T follicular helper cell (primary cell): ENCODE results near the gene FBRSL1.

ENCODE experiments used
- DNase-seq: peaks from one replicate; pipeline ENCODE4 v3.0.0-alpha.2; 2020; ENCODE audit warnings: low read depth

Gene FBRSL1

GRCh38 chr12:132511516-132512196, 21.7 kb downstream of the FBRSL1 start:
- no peak for DNase-seq

GRCh38 chr12:132512197-132513069, 22.5 kb downstream of the FBRSL1 start:
- no peak for DNase-seq

- no peak for DNase-seq
These were observed 23.1 kb downstream of the FBRSL1 start for GRCh38 chr12:132513070-132513398.

DNA sequence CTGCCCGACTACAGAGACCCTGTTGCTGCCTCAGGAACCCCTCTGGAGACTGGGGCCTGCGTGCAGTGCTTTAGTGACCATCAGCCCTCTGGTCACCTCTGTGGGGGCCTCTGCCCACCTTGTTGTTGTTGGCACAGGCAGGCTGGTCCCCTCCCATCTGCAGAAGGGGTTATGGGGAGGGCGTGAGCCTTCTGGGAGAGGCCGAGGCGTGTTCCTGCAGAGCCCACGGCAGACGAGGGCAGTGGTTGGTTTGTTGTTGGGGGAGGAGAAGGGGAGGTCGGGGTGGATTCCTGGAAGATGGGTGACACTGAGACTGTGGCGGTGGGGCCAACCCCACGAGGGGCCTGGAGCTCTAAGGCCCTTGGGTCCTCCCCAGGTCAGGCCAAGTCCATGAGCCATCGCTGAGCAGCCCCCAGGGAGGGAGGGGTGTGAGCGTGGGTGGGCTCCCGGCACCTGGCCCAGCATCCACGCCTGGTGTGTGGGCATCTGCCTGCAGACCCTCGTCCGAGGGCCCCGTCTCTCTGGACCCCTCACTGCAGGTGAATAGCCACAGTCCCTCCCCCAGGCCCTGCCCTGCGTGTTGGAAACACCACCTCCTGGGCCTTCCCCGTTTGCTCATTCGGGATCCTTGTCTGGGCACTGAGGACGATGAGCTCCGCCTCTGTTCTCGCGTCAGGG, 23.6 kb downstream of the FBRSL1 start:
- no peak for DNase-seq

GRCh38 chr12:132514216-132514820, 24.4 kb downstream of the FBRSL1 start:
- DNase-seq = no peak

GRCh38 chr12:132514838-132515237, 24.9 kb downstream of the FBRSL1 start:
- DNase-seq = no peak

DNA sequence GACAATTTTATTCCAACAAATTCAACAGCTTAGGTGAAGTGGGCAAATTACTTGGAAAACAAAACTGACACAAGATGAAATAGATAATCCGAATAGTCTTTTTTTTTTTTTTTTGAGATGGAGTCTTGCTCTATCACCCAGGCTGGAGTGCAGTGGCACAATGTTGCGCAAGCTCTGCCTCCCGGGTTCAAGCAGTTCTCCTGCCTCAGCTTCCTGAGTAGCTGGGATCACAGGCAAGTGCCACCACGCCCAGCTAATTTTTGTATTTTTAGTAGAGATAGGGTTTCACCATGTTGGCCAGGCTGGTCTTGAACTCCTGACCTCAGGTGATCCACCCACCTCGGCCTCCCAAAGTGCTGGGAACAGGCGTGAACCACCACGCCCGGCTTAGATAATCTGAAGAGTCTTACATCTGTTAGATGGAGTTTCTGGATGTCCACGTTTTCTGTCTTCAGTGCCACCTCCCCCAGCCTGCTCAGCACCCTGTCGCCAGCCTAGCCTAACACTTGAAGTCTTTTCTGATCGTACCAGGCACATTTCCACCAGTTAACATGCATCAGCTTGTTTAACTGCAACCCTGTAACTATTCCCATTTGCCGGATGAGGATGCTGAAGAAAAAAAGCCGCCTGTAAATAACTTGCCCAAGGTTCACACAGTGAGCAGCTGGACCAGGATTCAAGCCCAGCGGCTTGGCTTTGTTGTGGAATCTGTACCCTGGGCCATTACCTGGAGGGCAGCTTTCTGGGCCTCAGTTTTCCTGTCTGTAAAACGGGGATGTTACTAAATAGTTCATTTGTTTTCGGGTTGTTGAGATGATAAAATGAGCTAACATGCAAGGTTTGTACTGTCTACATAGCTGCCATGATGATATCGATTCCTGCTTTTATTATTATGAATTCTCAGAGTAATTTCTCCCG, 26.4 kb downstream of the FBRSL1 start:
- DNase-seq = no peak

DNA sequence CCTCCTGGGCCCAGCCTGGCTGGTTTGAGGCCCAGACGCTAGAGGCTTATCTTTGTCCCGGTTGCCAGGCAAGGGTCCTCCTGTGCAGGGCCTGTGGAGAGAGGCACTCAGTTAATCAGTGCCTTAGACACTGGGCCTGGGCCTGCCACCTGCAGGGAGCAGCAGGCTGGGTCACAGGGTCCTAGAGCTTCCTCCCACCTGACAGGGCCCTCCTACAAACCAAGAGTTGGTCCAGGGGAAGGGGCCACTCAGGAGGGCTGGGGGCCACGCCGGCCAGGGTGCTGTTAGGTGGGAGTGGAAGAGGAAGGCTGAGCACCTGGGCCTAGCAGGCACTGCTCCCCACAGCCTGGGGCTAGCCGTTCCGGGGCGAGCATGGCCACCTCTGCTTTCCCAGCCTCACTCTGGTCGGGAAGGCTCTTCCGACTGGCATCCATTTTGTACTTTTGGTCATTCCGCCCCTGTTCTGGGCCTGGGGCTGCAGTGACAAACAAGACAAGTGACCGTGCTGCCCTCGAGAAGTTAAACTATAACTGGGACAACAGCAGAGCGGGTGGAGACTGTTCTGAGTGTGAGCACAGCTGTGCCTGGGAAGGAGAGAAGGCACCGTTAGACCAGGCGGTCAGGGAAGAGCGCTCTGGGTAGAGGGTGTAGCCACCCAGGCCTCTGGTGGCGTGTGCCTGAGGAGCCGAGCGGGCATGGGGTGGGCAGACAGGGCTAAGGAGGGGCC, 27.2 kb downstream of the FBRSL1 start:
- no peak for DNase-seq

- DNase-seq = no peak
These were observed 27.8 kb downstream of the FBRSL1 start for GRCh38 chr12:132517740-132518100.

DNA sequence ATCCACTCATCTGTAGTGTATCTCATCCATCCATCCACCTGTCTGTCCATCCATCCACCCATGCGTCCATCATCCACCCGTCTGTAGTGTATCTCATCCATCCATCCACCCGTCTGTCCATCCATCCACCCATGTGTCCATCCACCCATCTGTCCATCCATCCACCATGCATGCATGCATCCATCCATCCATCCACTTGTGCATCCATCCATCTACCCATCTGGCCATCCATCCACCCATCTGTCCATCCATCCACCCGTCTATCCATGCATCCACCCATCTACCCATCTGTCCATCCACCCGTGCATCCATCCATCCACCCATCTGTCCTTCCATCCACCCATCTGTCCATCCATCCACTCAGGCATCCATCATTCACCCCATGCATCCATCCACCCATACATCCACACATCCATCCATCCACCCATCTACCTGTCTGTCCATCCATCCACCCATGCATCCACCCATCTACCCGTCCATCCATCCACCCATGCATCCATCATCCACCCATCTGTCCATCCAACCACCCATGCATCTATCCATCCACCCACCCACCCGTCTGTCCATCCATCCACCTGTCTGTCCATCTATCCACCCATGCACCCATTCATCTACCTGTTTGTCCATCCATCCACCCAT, 28.5 kb downstream of the FBRSL1 start:
- DNase-seq = no peak

DNA sequence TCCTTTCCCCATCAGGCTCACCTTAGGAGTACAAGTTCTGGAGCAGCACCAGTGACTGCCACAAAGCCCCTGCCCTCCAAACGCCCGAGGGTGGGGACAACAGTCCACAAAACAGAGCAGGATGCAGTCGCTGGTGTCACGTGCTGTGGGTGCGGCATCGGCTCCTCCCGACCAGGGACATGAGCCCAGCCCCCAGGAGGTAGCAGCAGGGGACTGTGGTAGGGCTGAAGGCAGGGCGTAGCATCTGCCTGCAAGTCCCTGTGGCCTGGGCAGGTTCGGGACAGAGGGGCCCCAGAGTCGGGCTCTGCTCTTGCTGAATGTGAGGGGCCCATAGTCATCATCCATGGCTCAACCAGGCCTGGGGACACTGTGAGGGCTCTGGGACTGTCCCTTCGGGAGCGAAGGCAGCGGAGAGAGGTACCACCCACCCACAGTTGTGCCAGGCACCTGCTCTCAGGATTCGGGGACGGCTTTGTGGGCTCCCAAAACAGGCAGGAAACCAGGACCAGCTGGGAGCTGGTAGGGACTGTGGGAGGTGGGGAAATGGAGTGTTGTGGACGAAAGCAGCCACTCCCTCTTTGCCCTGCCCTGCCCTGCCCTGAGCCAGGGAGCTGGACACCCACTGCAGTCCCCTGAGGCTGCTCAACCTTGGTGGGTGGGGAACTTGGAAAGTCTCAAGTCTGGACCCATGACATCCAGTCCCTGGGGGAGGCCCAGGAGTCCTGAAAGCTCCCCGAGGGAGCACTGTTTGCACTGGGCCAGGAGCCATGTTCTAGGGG, 30.7 kb downstream of the FBRSL1 start:
- DNase-seq = no peak

DNA sequence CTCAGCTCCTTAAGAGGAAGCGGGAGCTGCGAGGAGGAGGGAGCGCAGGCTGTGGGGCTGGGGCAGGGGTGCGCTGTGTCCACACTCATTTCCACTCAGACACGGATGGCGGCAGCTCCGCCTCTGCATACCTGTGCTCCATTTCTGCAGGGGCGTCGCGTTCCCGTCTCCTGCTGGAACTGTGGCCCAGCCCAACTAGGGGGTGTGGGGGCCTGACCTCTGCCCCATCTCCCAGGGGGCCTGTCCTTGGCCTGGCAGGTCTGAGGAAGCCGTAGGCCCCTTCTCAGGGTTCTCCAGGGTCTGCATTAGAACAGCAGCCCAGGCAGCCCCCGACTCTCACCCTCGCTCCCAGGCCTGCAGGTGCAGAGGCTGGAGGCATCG, 31.2 kb downstream of the FBRSL1 start:
- no peak for DNase-seq

DNA sequence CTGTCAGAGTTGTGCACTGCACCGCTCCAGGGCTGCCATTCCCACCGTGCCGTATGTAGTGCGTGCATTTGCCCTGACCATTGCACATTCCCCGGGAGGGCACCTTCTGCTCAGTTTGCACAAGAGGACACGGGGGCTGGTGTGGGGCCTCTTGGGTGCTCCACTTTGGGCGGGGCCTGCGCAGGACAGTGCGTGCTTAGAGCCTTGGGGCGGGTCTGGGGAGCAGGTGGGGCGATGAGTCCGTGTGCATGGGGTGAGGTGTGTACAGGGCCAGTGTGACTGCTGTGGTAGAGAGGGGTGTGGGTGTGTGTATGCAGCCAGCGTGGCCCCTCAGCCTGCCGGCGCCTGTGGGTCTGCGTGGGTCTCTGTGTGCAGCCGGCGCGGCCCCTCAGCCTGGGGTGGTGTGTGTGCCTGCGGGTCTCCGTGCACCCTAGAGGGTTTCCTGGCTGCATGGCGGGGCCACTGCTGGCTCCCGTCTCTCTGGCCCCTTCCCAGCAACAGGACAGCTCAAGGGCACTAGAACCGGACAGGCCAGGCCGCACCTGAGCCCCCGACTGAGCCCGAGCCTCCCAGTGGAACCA, 31.9 kb downstream of the FBRSL1 start:
- DNase-seq = no peak

GRCh38 chr12:132522592-132523380, 32.8 kb downstream of the FBRSL1 start:
- DNase-seq = no peak

DNA sequence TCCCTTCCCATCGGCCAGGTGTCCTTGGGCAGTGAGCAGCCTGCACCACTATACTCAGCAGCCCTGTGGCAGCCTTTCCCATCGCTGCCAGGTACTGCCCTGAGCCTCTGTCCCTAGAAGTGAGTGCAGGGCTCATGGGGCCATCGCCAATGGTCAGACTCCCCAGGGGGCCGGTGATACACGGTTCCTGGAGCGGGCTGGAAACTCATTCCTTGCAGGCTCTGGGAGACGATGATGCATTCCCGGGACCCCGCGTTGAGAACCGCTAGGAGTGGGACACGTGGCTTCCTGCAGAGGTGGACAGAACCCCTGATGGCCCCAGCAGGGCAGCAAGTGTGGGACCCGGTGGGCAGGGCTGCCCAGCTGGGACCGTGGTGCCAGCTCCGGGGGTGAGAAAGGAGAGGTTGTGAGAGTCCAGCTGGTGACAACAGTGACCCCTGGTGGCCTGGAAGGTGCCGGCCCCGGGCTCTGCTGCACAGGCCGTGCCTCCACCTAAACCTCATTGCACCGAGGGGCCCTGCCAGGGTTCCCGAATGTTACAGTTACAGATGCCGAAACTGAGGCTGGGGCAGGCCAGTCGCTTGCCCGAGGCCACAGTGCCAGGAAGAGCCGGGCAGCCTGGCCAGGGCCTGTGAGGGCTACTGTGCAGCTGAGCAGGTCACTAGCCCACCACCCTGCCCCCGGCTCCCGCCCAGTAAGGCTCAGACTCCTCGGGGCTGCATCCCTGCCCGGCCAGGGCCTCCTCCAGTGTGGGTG, 33.8 kb downstream of the FBRSL1 start:
- DNase-seq = peak; percentile 64

DNA sequence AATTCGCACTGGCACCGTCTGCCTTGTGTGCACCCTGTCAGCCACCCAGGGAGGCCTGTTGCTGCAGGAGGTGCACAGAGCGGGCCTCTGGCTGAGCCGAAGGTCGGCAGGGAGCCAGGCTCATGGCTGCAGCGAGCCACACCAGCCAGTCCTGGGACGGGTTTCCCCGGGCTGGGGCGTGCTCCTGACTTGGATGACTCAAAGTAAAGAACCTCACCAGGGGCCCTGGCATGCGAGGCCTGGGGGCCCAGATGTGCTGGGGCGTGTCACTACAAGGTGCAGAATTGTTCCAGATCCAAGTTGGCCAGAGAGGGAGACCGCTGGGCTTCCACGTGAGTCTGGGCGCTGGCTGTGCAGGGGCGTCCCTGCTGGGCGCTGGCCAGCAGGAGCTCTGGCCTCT, 34.5 kb downstream of the FBRSL1 start:
- no peak for DNase-seq

DNA sequence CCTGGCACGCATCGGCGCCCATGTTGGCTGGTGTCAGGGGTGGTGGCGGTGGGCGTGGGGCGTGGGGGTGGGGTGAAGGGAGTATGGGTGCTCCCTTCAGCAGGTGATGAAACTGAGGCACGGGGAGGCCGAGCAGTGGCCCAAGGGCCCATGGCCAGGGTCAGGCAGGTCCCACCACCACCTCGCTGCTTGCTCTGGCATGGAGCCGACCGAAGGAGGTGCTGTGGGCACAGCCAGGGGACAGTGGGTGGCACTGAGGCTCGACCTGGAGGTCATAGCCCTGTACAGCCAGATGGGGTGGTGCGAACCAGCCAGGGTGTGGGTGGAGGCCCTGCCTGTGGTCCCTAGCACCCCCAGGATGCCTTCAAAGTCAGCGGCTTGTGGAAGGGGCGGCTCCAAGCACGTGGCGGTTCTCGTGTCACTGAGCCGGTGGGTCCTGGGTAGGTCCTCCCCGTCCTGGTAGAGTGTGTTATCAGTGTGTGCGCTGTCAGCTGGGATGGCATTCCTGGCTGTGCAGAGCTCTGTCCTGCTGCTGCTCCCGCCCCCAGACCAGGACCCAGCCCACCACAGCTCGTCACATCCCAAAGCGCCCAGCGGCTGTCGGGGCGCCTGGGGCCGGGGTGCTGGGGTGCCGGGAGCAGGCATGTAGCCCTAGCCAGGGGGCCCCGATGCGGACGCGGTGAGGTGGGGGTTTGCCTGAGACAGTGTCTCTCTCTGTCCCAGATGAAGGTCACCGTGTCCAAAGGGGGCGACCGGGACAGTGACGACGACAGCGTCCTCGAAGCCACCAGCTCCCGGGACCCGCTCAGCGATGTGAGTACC, 35.3 kb downstream of the FBRSL1 start:
- DNase-seq = no peak
